Psoas muscle (tissue), 8 donors: Measurements from ENCODE around the gene MYOM3. TPM values are rescaled to one million over a fixed set of nuclear protein-coding genes. Genes with fewer than 3 reads are reported as not detected.
A peak's percentile ranks its signal among the peaks of the same experiment; 100 is the strongest.

ENCODE experiments used
- ATAC-seq, 4 donors: fragments of 200-7000 bp; cut with Tn5 transposase; one replicate each; pipeline ENCODE4 v1.9.1; 2020; ENCODE audit warnings: moderate library complexity in 3 of 4, mild to moderate bottlenecking in 2 of 4
- DNase-seq, 2 donors: peaks; one replicate each; pipeline ENCODE4 v3.0.0-alpha.2; 2020
- H3K27ac ChIP-seq: fragments of 200-600 bp; one replicate; pipeline ENCODE4 v1.8.0; 2022
- H3K27me3 ChIP-seq, 3 donors: fragments of 200-600 bp in 1 of 3; one replicate each; pipeline versions ENCODE4 v1.6.1 to v1.8.0; 2013 to 2022; ENCODE audit warnings: low read length in 2 of 3, mild to moderate bottlenecking in 2 of 3, moderate library complexity in 1 of 3; ENCODE audit not compliant: insufficient read depth in 3 of 3
- H3K36me3 ChIP-seq, 2 donors: fragments of 200-600 bp in 1 of 2; one replicate each; pipeline versions ENCODE4 v1.6.1 to v1.8.0; 2013 to 2022; ENCODE audit warnings: low read depth in 1 of 2, mild to moderate bottlenecking in 1 of 2, moderate library complexity in 1 of 2; ENCODE audit not compliant: insufficient read depth in 1 of 2
- H3K4me1 ChIP-seq: fragments of 200-600 bp; one replicate; pipeline ENCODE4 v1.8.0; 2022
- H3K4me3 ChIP-seq: fragments of 200-600 bp; one replicate; pipeline ENCODE4 v1.8.0; 2022; ENCODE audit warnings: mild to moderate bottlenecking
- H3K9me3 ChIP-seq: fragments of 200-600 bp; one replicate; pipeline ENCODE4 v1.8.0; 2022
- WGBS, 3 donors: extraction: QIAGEN DNeasy Blood & Tissue Kit; methylation state at CpG; one replicate each; pipeline versions ENCODE4 v1.1.6 to v1.1.7; 2013; 5-methylcytosine and 5-hydroxymethylcytosine counted together
- intact Hi-C, 2 donors: fragments of 100-400 bp; cut with DNase I; formaldehyde crosslinking; loops; one replicate each; pipeline versions ENCODE4 v1.11.0 to v1.14.2; 2022
- polyA plus RNA-seq, 3 donors: library from polyadenylated mRNA; stranded (reverse); fragments of 200-250 nt; gene quantifications; one replicate each; pipeline ENCODE4 v1.2.3, GENCODE V29; 2013
- total RNA-seq, 4 donors: library from RNA; stranded (reverse); fragmentation: NEBNext Ultra II Directional in 2 of 4; extraction: Animal tissue kit (Norgen Biotek cat#: 25700) in 2 of 4; gene quantifications; one replicate each; pipeline versions ENCODE4 v1.2.1 to v1.2.4, GENCODE V29; 2021 to 2023
- TF ChIP-seq, protein P1 (sequence below): fragments of 200-600 bp; IDR thresholded peaks from one replicate; pipeline ENCODE4 v1.8.0; 2022; ENCODE audit warnings: antibody characterized with exemption
- donor health status: healthy with polysubstance abuse.
- donor health status: DM: no; HTN: no; CAD: no; lungs with moderate emphysema.
- donor health status: Bipolar disorder and iron deficiency.
- donor health status: healthy.
- donor health status: DM: yes; HTN: yes; CAD: no.
- donor health status: DM: no; HTN: no; CAD: no.
- donor health status: DM: no; HTN: no; CAD: no.
- donor health status: DM: yes; HTN: yes; CAD: no.

Gene MYOM3
- total and polyA plus RNA-seq, 7 donors, result 86.7 to 505 (median 152) TPM

- intact Hi-C loops, result no loop called here
- TF ChIP-seq, protein P1, sequence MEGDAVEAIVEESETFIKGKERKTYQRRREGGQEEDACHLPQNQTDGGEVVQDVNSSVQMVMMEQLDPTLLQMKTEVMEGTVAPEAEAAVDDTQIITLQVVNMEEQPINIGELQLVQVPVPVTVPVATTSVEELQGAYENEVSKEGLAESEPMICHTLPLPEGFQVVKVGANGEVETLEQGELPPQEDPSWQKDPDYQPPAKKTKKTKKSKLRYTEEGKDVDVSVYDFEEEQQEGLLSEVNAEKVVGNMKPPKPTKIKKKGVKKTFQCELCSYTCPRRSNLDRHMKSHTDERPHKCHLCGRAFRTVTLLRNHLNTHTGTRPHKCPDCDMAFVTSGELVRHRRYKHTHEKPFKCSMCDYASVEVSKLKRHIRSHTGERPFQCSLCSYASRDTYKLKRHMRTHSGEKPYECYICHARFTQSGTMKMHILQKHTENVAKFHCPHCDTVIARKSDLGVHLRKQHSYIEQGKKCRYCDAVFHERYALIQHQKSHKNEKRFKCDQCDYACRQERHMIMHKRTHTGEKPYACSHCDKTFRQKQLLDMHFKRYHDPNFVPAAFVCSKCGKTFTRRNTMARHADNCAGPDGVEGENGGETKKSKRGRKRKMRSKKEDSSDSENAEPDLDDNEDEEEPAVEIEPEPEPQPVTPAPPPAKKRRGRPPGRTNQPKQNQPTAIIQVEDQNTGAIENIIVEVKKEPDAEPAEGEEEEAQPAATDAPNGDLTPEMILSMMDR, result no peak
Measured at GRCh38 chr1:24134376-24134775, 22.4 kb upstream of the MYOM3 start.

GRCh38 chr1:24133819-24134218 lies 21.9 kb upstream of the MYOM3 start:
- Histone ChIP-seq H3K9me3 (no peaks in the 10 kb centered on the region), H3K4me1 (no peaks in the 10 kb centered on the region), H3K27ac (no peak overlapping the region), H3K4me3 (no peak overlapping the region), H3K27me3 (no peaks in the 10 kb centered on the region), H3K36me3 (no peaks in the 10 kb centered on the region)
- TF ChIP-seq, protein P1, result no peak
- intact Hi-C loops, result no loop called here
- ATAC-seq (no peak), DNase-seq (no peak)
- 92 to 94% (median 93%) methylated on average over 1 of the region's 1 CpG for WGBS, 3 donors

More at GRCh38 chr1:24134376-24134775, 22.4 kb upstream of the MYOM3 start:
- H3K4me3 ChIP-seq, result no peak overlapping the region
- H3K27ac ChIP-seq, result no peak overlapping the region
- H3K9me3 ChIP-seq, result no peaks in the 10 kb centered on the region
- ATAC-seq (no peak), DNase-seq (no peak)
- no peaks in the 10 kb centered on the region for H3K27me3 ChIP-seq
- WGBS, 3 donors, result 76 to 88% (median 76%) methylated on average over 3 of the region's 3 CpGs
- no peaks in the 10 kb centered on the region for H3K36me3 ChIP-seq
- no peaks in the 10 kb centered on the region for H3K4me1 ChIP-seq

DNA sequence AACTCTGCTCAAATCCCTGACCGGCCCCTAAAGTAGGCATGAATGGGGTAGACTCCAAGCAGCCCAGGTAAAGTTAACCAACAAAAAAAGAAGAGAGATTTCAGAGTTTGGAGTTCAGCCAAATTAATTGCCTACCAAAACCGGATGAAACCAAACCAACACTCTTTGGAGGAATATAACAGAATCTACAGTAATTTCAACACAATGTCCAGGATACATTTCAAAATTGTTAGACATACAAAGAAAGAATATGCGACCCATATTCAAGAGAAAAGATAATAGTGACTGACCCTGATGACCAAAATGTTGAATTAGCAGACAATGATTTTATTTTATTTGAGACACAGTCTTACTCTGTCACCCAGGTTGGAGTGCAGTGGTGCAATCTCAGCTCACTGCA lies 18.4 kb upstream of the MYOM3 start:
- Histone ChIP-seq H3K27me3 (no peaks in the 10 kb centered on the region), H3K4me3 (no peak overlapping the region), H3K9me3 (no peaks in the 10 kb centered on the region), H3K36me3 (no peaks in the 10 kb centered on the region), H3K4me1 (peaks cover 10% of the 10 kb centered on the region), H3K27ac (no peak overlapping the region)
- DNase-seq (no peak), ATAC-seq (no peak)
- intact Hi-C loops, result no loop called here
- TF ChIP-seq, protein P1, result no peak
- 77 to 84% (median 80%) methylated on average over 3 of the region's 3 CpGs for WGBS, 3 donors

DNA sequence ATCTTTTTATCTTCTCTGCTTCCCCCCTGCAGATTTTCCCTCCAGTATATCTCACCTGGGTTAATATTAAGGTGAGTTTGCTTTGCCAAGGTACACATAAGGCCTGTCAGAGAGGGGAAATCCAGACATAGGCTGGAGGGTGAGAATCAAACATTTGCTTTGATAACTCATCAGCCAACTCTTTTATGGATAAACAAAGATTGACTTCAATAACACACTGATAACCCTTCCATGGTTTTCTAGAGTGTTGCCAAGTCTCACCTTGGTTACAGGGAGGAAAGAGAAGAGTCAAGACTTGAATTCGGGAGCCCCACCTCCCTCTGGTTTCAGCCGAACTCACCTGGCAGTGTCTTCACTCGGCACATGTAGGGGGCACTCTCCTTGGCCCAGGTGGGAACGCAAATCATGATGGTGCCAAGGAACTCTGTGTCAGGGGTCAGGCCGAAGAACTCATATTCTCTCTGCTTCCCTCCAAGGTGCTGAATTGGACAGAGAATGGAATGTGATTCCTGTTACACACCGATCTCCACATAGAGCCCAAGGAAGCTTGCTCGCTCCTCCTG lies 15.9 kb upstream of the MYOM3 start:
- intact Hi-C loops, result no loop called here
- no peaks in the 10 kb centered on the region for H3K36me3 ChIP-seq
- TF ChIP-seq, protein P1, result no peak
- no peak overlapping the region for H3K4me3 ChIP-seq
- H3K4me1 ChIP-seq, result peaks cover 12% of the 10 kb centered on the region
- 82 to 88% (median 82%) methylated on average over 7 of the region's 7 CpGs for WGBS, 3 donors
- H3K27ac ChIP-seq, result no peak overlapping the region
- H3K9me3 ChIP-seq, result no peaks in the 10 kb centered on the region
- ATAC-seq (no peak), DNase-seq (no peak)
- no peaks in the 10 kb centered on the region for H3K27me3 ChIP-seq

DNA sequence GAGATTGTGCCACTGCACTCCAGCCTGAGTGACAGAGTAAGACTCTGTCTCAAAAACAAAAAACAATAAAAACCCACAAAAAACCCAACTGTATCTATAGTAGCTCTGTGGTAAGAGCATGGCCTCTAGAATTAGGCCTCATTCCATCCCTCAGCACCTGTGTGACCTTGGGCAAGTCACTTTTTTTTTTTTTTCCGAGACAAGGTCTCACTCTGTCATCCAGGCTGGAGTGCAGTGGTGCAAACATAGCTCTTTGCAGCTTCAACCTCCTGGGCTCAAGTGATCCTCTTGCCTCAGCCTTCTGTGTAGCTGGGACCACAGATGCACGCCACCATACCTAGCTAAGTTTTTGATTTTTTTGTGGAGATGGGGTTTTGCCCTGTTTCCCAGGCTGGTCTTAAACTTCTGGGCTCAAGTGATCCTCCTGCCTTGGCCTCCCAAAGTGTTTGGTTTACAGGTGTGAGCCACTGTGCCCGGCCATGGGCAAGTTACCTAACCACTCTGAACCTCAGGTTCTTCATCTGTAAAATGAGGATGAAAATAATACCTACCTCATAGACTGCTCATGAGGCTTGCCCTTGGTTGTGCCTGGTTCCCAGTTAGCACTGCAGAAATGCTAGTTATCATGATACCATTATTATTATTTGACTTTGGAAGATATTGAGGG lies 15.3 kb upstream of the MYOM3 start:
- Histone ChIP-seq H3K9me3 (no peaks in the 10 kb centered on the region), H3K4me1 (peaks cover 12% of the 10 kb centered on the region), H3K4me3 (no peak overlapping the region), H3K27me3 (no peaks in the 10 kb centered on the region), H3K27ac (peak overlapping the region; percentile 82), H3K36me3 (no peaks in the 10 kb centered on the region)
- intact Hi-C loops, result no loop called here
- TF ChIP-seq, protein P1, result no peak
- 78 to 95% (median 78%) methylated on average over 3 of the region's 3 CpGs for WGBS, 3 donors
- no peak for ATAC-seq
- no peak for DNase-seq
